GM20000 (cell line): ENCODE data around the gene C16orf92.

Experiments used
- DNase-seq: peaks from one replicate; pipeline ENCODE4 v3.0.0; 2012; ENCODE audit warnings: low spot score
- CTCF ChIP-seq: IDR thresholded peaks from 2 replicates; pipeline ENCODE4 v1.5.1; 2012; ENCODE audit warnings: mild to moderate bottlenecking, control low read depth; ENCODE audit errors: extremely low read depth, missing control alignments

The C16orf92 gene

DNA sequence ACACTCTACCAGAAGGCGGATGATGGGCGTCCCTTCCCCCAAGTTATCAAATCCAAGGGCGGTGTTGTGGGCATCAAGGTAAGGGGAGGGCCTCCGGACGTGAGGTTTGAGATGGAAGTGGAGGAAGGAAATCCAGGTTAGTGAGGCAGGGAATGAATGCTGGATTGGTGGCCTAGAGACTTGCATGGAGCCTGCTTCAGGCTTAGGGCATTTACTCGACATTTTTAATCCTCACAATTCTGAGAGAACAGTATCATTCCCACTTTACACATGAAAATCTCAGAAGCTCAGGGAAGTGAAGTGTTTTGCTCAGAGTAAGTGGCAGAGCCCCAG is 44.6 kb downstream of the C16orf92 start:
- TF ChIP-seq CTCF: no peak
- DNase-seq: no peak

- no peak for TF ChIP-seq CTCF
These were observed 45.3 kb downstream of the C16orf92 start for GRCh38 chr16:30068333-30068732.

GRCh38 chr16:30068750-30069610 is 46.0 kb downstream of the C16orf92 start:
- TF ChIP-seq CTCF: no peak
- DNase-seq: no peak

More at GRCh38 chr16:30068333-30068732, 45.3 kb downstream of the C16orf92 start:
- no peak for DNase-seq

- no peak for TF ChIP-seq CTCF
- DNase-seq: no peak
These were observed 46.8 kb downstream of the C16orf92 start for GRCh38 chr16:30069611-30070462.

GRCh38 chr16:30070490-30070889 is 47.5 kb downstream of the C16orf92 start:
- DNase-seq: no peak
- no peak for TF ChIP-seq CTCF
